Stimulated activated naive CD4-positive, alpha-beta T cell (primary cell): ENCODE results near the gene NF1.
A peak's percentile ranks its signal among the peaks of the same experiment; 100 is the strongest.
"Not testable (repeated sequence)": the region's sequence is repeated elsewhere in the genome, so short reads cannot be mapped to it uniquely, and the experiment has no call there.

Experiments used
- DNase-seq, 6 experiments: peaks; one replicate each; lab custom pipeline; 2025; lab: John Stamatoyannopoulos, UW

NF1 gene

DNA sequence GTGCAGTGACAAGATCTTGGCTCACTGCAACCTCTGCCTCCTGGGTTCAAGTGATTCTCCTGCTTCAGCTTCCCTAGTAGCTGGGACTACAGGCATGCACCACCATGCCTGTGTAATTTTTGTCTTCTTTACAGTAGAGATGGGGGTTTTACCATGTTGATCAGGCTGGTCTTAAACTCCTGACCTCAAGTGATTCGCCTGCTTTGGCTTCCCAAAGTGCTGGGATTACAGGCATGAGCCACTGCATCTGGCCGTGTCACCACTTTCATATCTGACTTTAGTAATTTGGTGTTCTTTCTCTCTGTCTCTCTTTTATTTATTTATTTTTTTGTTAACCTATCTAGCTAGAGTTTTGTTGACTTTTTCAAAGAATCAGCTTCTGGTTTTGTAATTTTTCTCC is 103.9 kb downstream of the NF1 start:
- DNase-seq = not testable (repeated sequence)

DNA sequence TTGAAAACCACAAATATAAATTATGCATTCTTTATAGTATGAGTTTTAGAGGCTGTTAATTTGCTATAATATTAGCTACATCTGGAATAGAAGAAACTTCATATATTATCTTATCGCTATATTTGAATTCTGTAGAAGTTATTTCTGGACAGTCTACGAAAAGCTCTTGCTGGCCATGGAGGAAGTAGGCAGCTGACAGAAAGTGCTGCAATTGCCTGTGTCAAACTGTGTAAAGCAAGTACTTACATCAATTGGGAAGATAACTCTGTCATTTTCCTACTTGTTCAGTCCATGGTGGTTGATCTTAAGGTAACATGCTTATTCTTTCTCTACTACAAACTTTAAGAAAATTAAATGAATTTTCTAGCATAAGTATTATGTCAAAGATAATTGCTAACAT is 105.5 kb downstream of the NF1 start:
- DNase-seq = no peak

DNA sequence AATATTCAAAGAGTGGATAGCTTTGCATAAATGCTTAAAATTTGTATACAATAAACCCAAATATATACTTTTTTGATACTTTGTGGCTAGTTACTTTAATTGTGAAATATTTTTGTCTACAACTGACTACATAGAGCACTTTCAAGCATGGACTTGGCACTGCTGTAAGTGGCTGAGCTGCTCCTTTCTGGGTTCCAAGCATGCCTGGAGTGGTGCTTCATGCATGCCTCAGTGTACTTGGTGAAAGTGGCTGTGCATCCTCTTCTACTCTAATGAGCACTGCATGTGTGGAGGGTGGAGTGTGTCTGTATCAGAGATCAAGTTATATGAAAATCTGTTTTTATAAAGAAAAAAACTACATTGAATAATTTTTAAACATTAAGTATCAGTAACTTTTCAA is 108.2 kb downstream of the NF1 start:
- no peak for DNase-seq

DNA sequence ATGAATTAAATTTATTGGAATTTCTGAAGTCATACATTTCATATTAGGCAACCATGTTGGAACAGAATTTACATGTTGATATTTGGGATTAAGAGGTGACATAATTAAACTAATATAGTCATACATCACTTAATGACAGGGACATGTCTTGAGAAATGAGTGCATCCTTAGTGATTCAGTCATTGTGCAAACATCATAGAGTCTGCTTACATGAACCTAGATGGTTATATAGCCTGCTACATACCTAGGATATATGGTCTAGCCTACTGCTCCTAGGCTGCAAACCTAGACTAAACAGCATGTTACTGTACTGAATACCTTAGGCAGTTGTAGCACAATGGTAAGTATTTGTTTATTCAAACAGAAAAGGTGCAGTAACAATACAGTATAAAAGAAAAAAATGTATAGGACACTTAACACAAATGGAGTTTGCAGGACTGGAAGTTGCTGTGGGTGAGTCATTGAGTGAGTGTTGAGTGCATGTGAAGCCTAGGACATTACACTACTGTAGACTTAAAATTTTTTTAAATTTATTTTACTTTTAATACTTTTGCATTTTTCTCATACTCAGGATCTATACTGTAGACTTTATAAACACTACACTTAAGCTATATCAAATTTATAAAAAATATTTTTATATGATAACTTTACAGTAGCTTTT is 116.7 kb downstream of the NF1 start:
- DNase-seq = no peak

DNA sequence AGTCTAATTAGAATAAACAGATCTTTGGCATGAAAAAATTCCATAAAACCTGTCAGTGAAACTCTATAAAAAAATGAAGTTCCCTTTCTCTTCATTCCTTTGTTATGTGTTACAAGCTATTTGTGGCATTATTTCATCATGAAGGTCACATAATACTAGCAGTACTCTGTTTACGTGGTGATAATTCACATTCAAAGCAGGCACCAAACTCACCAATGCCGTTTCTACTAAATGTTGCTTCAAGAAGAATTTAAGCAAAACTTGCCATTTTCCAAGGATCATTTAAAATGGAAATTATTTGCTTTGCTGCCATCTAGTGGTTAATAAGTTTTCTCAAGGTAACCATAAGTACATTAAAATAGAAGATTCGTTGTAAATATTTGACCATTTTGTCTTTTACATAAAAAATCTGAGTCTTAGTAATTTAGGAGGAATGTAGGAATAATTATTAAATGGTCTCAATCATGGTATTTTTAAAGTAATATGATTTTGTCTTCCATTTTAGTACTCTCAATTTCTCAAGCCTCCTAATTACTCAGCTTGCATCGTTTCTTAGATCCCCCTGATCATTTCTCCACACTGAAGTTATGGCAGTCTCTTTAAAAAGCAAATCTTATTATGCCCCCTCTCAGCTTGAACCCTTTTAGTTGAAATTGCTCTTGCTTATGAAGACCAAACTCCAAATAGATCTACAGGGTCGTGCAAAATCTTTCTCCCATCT is 121.4 kb downstream of the NF1 start:
- peak in 3 of 6 experiments; percentile 12 to 31 (median 23) for DNase-seq

DNA sequence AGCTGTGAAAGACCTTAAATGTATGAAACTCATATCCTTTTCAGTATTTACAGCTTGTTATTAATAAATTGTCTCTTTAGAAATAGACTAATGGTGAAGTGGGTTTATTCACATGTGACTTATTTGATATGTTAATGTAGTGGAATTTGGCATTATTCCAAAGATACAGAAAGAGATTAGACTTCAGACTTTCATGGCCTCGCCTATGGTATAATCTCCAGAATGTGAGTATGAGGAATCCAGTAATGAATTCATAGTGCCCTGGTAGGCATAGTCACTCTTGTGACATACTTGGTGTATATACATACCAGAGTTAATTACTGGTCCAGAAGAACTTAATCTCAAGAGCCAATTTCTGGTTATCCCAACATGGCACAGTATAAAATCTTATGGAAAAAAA is 129.6 kb downstream of the NF1 start:
- no peak for DNase-seq

DNA sequence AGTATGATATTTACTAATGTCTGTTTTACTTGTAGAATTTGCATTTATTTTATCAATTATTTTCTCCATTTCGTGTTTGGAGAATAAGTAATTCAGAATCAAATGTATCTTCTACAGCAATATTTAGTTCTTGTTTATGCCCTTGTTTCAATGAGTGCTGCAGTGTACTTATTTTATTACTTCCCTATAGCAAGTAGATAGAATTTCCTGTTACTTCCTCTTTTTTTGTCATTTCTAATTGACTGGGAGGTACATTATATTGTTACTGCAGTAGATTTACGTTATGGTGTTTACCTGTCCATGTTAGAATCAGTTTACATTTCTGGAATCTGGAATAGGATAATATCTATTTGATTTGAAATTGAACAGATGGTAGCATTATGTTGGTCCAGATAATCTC is 131.1 kb downstream of the NF1 start:
- DNase-seq = no peak

DNA sequence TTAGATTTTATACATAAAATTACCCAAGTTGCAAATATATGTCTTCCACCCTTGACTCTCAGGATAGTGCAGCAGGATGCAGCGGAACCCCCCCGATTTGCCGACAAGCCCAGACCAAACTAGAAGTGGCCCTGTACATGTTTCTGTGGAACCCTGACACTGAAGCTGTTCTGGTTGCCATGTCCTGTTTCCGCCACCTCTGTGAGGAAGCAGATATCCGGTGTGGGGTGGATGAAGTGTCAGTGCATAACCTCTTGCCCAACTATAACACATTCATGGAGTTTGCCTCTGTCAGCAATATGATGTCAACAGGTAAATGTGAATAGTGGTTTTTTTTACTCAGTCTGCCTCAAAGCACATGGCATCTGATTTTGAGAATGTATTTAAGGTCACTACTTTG is 131.6 kb downstream of the NF1 start:
- DNase-seq = peak in 1 of 6 experiments; percentile 3

DNA sequence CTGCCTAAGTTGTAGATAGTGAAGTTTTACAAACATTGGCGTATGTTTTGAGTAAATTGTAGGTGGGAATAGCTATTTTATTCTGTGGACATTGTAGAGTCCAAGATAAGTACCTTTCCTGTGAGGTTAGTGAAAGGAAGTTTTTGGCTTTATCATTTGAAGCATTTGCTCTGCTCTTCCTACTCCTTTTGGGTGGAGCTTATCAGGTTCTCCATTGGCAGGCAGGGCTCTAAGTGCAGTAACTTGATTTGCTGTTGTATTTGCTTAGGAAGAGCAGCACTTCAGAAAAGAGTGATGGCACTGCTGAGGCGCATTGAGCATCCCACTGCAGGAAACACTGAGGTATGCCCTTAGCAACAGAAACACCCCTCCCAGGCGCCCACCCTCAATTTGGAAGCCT is 132.2 kb downstream of the NF1 start:
- DNase-seq = no peak

DNA sequence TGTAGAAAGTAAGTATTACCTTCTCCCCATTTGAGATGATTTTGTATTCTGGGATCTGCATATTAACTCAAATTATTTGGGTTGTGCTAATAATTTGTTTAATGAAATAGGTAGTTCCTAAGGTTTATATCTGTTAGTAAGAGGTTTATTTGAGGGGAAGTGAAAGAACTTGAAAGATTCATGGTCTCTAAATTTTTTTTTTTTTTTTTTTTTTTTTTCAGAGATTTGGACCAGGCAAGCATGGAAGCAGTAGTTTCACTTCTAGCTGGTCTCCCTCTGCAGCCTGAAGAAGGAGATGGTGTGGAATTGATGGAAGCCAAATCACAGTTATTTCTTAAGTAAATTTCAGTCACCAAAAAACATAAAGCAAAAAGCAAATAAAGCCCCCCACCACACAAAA is 137.1 kb downstream of the NF1 start:
- no peak for DNase-seq

DNA sequence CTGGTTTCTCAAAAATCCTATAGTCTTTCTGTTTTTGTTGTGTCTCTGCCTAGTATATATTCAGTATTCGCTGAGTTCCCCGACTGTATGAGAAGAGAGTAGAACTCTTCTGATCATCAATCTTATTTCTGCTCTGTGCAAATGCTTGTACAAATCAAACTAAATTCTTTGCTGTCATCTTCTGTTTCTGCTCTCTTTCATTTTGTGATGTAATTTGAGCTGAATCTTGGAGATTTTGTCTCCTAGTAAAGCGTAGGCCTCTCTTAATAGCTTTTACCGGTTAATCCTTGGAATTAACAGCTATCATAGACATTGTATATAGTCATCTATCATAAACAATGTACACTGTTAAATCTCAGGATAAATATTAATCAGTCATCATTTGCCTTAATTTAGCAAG is 140.3 kb downstream of the NF1 start:
- DNase-seq = no peak

DNA sequence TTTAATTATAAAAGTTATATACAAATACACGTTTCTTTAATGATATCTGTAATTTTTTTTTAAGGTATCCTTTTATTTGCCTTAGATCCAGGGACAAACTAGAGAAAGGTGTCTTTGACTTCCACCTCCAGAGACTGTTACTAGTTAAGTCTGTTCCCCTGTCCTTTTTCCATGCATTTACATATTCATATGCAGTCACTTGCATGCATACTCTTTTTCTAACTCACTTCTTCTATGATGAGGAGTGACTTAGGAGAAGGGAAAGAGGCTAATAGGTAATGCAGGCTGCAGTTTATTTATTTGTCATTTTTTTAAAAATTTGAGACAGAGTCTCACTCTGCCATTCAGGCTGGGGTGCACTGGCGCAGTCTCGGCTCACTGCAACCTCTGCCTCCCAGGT is 141.4 kb downstream of the NF1 start:
- no peak for DNase-seq

DNA sequence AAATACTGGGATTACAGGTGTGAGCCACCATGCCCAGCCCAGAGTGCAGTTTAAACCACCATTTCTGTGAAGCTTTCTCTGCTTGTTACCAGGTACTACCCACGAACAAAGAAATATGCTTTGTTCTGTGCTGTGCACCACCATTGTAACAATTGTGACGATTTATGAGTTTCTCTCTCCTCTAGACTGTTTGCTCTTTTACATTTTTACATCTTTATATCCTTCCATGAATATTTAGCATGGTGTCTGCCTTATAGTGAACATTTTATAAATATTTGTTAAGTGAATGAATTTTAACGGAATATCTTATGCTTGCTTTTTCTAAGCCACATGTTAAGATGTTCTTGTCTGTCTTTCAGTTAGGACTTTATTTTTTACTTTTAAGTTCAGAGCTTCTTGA is 141.9 kb downstream of the NF1 start:
- no peak for DNase-seq

DNA sequence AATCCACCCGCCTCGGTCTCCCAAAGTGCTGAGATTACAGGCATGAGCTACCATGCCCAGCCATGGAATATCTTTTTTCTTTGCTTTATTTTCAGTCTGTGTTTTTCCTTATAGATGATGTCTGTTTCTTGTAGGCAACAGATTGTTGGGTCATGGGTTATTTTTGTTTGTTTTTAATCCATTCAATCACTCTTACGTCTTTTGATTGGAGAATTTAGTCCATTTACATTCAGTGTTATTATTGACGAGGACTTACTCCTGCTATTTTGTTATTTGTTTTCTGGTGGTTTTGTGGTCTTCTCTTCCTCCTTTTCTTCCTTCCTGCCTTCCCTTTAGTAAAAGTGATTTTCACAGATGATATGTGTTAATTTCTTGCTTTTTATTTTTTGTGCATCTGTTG is 146.3 kb downstream of the NF1 start:
- DNase-seq = no peak

DNA sequence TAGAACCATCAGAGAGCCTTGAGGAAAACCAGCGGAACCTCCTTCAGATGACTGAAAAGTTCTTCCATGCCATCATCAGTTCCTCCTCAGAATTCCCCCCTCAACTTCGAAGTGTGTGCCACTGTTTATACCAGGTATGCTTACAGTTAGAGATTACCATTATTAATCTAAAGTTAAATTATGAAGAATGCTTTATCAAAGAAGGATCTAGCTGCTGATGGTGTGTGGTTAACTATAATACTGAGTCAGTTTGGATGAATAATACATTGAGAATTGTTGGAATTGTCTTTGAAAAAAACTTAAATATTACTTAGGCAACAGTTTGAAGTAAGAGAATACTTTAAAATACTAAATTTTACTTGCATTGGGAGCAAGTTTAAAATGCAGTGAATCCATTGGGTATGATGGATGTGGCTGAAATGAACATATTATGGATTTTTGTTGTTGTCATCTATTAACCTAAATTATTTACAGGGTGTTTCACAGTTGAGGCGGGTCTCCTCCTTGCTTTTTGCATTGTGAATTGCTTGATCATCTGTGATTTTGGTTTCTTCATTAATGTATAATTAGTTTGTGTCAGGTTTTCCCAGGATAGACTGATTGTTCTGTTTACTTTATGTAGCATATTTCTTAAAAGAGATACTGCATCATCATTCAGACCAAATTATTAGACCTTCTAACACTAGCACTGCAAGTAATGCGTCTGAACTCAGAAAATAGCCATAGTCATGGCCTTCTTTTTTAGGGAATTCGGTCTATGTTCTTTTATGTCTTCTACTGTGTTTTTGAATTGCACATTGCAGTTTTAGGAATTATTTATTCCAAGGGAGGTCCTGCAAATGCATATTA is 154.4 kb downstream of the NF1 start:
- DNase-seq = no peak

DNA sequence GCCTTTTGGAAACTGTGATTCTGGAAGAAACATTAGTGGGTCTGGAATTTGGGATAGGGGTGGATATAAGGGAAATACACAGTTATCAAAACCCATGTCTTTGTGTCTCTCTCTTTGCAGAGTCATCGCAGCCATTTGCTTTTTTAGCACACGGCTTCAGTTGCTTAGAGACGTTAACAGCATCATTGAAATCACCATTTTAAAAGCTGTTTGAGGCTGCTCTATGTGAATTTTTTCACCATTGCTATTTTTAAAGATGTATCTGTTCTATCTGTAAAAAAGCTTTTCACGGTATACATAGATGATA is 155.0 kb downstream of the NF1 start:
- DNase-seq = no peak

DNA sequence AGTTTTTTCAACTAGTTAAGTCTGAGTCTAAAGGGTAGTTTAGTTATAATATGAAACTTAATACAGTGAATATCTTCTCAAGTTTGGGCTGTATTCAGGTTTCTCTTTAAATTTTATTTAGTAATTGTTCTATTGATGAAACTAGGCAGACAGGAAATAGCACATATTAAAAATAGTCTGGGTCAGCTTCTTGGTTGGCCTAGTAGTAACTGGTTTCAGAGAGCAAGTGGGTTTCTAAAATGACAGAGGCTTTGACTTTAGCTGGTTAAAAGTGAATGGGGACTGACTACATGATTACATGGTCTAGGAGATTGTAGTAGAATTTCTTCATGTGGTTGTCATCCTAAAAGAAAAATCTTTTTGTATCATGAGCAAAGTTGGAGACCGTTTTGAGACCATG is 155.5 kb downstream of the NF1 start:
- no peak for DNase-seq

DNA sequence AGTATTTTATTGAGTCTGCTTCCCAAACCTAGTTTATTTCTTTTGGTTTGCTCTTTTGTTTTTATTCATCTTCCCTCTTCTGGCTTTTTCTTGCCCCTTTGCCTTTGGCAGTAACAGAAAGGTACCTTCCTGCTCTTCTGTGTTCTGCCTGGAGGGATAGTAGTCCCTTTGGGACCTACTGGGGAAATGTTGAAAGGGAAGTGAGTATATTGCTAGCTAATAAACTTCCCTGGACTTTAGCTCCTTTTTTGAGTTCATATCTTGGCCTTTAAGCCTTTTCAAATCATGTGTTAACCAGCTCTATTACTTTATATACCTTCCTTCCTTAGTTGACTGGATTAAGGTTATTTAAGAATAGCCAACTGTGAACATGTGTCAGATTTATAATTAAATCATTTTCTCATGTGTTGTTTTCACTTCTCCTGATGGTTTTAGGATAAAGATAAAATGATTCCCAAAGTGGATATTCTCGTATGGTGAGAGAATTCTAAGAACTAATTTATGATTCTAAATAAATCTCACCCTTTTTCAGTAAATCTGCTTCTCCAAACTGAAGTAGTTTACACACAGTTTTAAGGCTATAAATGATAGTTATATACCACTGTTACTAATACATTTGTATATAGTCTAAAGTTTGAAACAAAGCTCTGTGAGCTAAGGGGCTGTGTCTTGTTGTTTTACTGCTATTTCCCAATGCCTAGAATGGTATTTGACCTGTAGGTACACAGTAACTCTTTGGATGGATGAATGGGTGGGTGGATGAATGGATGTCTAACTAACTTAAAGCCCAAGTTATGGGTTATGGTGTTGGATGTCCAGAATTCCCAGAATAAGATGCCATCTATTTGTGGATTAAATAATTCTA is 156.6 kb downstream of the NF1 start:
- no peak for DNase-seq

DNA sequence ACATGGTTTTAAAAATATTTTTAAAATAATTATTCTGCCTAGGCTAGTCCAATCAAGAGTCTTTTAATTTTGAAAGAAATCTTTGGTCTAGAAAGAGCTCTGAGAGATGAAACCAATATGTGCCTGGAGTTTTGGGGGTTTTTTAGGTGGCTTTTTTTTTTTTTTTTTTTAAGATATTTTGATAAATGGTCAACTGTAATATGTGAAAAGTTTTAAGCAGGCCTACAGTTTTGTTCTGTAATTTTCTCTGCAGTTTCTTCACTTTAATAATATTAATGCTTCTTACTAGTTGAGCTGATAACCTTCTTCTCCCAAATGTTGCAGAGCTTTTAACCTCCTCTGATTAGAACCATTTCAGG is 157.2 kb downstream of the NF1 start:
- DNase-seq = no peak

DNA sequence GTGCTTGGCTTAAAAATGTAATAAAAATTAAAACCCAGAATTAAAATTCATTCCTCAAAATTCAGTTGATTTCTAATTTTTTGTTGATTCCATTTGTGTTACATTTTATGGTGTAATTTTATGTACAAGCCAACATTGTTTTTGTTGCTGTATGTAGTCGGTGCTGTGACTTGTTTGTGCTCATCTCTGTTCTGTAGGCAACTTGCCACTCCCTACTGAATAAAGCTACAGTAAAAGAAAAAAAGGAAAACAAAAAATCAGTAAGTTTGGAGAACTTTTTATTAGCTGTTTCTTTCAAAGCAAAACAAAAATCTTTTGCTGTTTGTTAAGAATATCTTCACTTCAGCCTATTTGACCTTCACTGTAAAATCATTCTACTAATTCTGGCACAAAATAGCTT is 158.0 kb downstream of the NF1 start:
- no peak for DNase-seq

DNA sequence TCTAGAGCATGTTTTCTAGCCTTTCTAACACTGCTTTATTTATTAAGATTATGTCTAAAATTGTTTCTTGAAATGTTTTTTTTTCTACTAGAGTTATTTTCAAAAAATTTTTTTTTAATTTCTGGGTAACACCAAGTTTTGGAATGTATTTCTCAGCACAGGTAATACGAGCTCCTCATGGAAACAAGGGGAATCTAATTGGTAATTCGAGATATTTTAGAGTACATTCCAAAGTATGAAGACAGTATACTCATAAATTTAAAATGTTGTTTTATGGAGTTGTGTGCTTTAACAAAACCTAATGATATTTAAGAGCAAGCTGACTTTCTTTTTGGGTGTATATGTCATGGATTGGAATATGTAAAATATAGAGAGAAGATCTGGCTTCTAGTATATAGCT is 159.9 kb downstream of the NF1 start:
- no peak for DNase-seq

DNA sequence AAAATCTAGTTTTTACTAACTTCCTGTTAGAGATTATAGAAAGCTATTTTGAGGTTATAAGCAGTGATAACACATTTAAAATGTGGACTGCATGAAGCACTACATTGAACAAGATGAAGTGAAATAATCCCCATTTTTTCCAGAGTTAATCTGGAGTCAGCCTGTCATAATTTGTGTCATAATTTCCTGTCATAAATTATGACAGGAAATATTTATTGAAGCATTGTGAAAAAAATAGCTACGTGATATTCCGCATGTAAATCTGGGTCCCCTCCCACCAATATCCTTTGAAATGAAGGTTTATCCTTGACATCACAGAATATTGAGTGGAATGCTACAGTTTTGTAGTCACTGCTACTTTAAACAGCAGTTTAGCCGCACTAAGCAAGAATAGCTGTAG is 162.2 kb downstream of the NF1 start:
- no peak for DNase-seq
